Psoas muscle (tissue), 8 donors: Measurements from ENCODE around the gene ANKRD40. TPM values are rescaled to one million over a fixed set of nuclear protein-coding genes. Genes with fewer than 3 reads are reported as not detected.

Experiments used
- ATAC-seq, 4 donors: fragments of 200-7000 bp; cut with Tn5 transposase; one replicate each; pipeline ENCODE4 v1.9.1; 2020; ENCODE audit warnings: moderate library complexity in 3 of 4, mild to moderate bottlenecking in 2 of 4
- DNase-seq, 2 donors: peaks; one replicate each; pipeline ENCODE4 v3.0.0-alpha.2; 2020
- H3K27ac ChIP-seq: fragments of 200-600 bp; one replicate; pipeline ENCODE4 v1.8.0; 2022
- H3K27me3 ChIP-seq, 3 donors: fragments of 200-600 bp in 1 of 3; one replicate each; pipeline versions ENCODE4 v1.6.1 to v1.8.0; 2013 to 2022; ENCODE audit warnings: low read length in 2 of 3, mild to moderate bottlenecking in 2 of 3, moderate library complexity in 1 of 3; ENCODE audit not compliant: insufficient read depth in 3 of 3
- H3K36me3 ChIP-seq, 2 donors: fragments of 200-600 bp in 1 of 2; one replicate each; pipeline versions ENCODE4 v1.6.1 to v1.8.0; 2013 to 2022; ENCODE audit warnings: low read depth in 1 of 2, mild to moderate bottlenecking in 1 of 2, moderate library complexity in 1 of 2; ENCODE audit not compliant: insufficient read depth in 1 of 2
- H3K4me1 ChIP-seq: fragments of 200-600 bp; one replicate; pipeline ENCODE4 v1.8.0; 2022
- H3K4me3 ChIP-seq: fragments of 200-600 bp; one replicate; pipeline ENCODE4 v1.8.0; 2022; ENCODE audit warnings: mild to moderate bottlenecking
- H3K9me3 ChIP-seq: fragments of 200-600 bp; one replicate; pipeline ENCODE4 v1.8.0; 2022
- CTCF ChIP-seq: fragments of 200-600 bp; IDR thresholded peaks from one replicate; pipeline ENCODE4 v1.8.0; 2022; ENCODE audit warnings: antibody characterized with exemption
- WGBS, 3 donors: extraction: QIAGEN DNeasy Blood & Tissue Kit; methylation state at CpG; one replicate each; pipeline versions ENCODE4 v1.1.6 to v1.1.7; 2013; 5-methylcytosine and 5-hydroxymethylcytosine counted together
- intact Hi-C, 2 donors: fragments of 100-400 bp; cut with DNase I; formaldehyde crosslinking; loops; one replicate each; pipeline versions ENCODE4 v1.11.0 to v1.14.2; 2022
- polyA plus RNA-seq, 3 donors: library from polyadenylated mRNA; stranded (reverse); fragments of 200-250 nt; gene quantifications; one replicate each; pipeline ENCODE4 v1.2.3, GENCODE V29; 2013
- total RNA-seq, 4 donors: library from RNA; stranded (reverse); fragmentation: NEBNext Ultra II Directional in 2 of 4; extraction: Animal tissue kit (Norgen Biotek cat#: 25700) in 2 of 4; gene quantifications; one replicate each; pipeline versions ENCODE4 v1.2.1 to v1.2.4, GENCODE V29; 2021 to 2023
- donor health status: healthy with polysubstance abuse.
- donor health status: DM: no; HTN: no; CAD: no; lungs with moderate emphysema.
- donor health status: Bipolar disorder and iron deficiency.
- donor health status: healthy.
- donor health status: DM: yes; HTN: yes; CAD: no.
- donor health status: DM: no; HTN: no; CAD: no.
- donor health status: DM: no; HTN: no; CAD: no.
- donor health status: DM: yes; HTN: yes; CAD: no.

Gene ANKRD40
- total and polyA plus RNA-seq, 7 donors = 42.6 to 155 (median 105) TPM

- no peak overlapping the region for H3K27ac ChIP-seq
- no peaks in the 10 kb centered on the region for H3K9me3 ChIP-seq
- no peak for ATAC-seq
- no peaks in the 10 kb centered on the region for H3K27me3 ChIP-seq
- H3K36me3 ChIP-seq = no peaks in the 10 kb centered on the region
- intact Hi-C loops = no loop called here
- WGBS, 3 donors = 91 to 92% (median 92%) methylated on average over 11 of the region's 11 CpGs
- no peaks in the 10 kb centered on the region for H3K4me1 ChIP-seq
- H3K4me3 ChIP-seq = no peak overlapping the region
- no peak for TF ChIP-seq CTCF
- no peak for DNase-seq
These were observed 28.6 kb downstream of the ANKRD40 start for GRCh38 chr17:50679008-50679544.

- Histone ChIP-seq H3K9me3 (no peaks in the 10 kb centered on the region), H3K27me3 (no peaks in the 10 kb centered on the region), H3K36me3 (no peaks in the 10 kb centered on the region), H3K4me3 (no peak overlapping the region), H3K4me1 (no peaks in the 10 kb centered on the region), H3K27ac (no peak overlapping the region)
- ATAC-seq = no peak
- TF ChIP-seq CTCF = no peak
- 88 to 91% (median 90%) methylated on average over 12 of the region's 12 CpGs for WGBS, 3 donors
- intact Hi-C loops = no loop called here
- no peak for DNase-seq
These were observed 29.8 kb downstream of the ANKRD40 start for GRCh38 chr17:50677851-50678375.

- WGBS, 3 donors = 89 to 92% (median 90%) methylated on average over 24 of the region's 24 CpGs
- Histone ChIP-seq H3K36me3 (no peaks in the 10 kb centered on the region), H3K27me3 (no peaks in the 10 kb centered on the region), H3K4me3 (no peak overlapping the region), H3K4me1 (no peaks in the 10 kb centered on the region), H3K27ac (no peak overlapping the region), H3K9me3 (no peaks in the 10 kb centered on the region)
- intact Hi-C loops = no loop called here
- DNase-seq = no peak
- ATAC-seq = no peak
- no peak for TF ChIP-seq CTCF
These were observed 31.4 kb downstream of the ANKRD40 start for GRCh38 chr17:50676065-50676975.

GRCh38 chr17:50675627-50676026 is 32.1 kb downstream of the ANKRD40 start:
- H3K27me3 ChIP-seq = no peaks in the 10 kb centered on the region
- no peaks in the 10 kb centered on the region for H3K4me1 ChIP-seq
- TF ChIP-seq CTCF = no peak
- 59 to 71% (median 64%) methylated on average over 7 of the region's 7 CpGs for WGBS, 3 donors
- H3K9me3 ChIP-seq = no peaks in the 10 kb centered on the region
- H3K36me3 ChIP-seq = no peaks in the 10 kb centered on the region
- ATAC-seq = peak; percentile 61 to 87 (median 78)
- intact Hi-C loops = no loop called here
- H3K4me3 ChIP-seq = no peak overlapping the region
- peak in 1 of 2 donors; percentile 36 for DNase-seq
- H3K27ac ChIP-seq = no peak overlapping the region
